Measurements from ENCODE around the gene DUSP7.
A peak's percentile ranks its signal among the peaks of the same experiment; 100 is the strongest.

Gene DUSP7

GRCh38 chr3:52085681-52086282 lies 29.4 kb upstream of the DUSP7 start:
- DNase-seq: no peak

GRCh38 chr3:52084954-52085680 lies 28.7 kb upstream of the DUSP7 start:
- no peak for DNase-seq

GRCh38 chr3:52084216-52084945 lies 28.0 kb upstream of the DUSP7 start:
- DNase-seq: no peak

GRCh38 chr3:52083556-52084087 lies 27.3 kb upstream of the DUSP7 start:
- no peak for DNase-seq

- DNase-seq: no peak
These were observed 26.6 kb upstream of the DUSP7 start for GRCh38 chr3:52082951-52083350.

GRCh38 chr3:52080830-52081719 lies 24.7 kb upstream of the DUSP7 start:
- DNase-seq: no peak

GRCh38 chr3:52079958-52080357 lies 23.6 kb upstream of the DUSP7 start:
- no peak for DNase-seq

GRCh38 chr3:52078781-52079560 lies 22.6 kb upstream of the DUSP7 start:
- no peak for DNase-seq

GRCh38 chr3:52077925-52078324 lies 21.6 kb upstream of the DUSP7 start:
- peak; percentile 6 for DNase-seq

- no peak for DNase-seq
These were observed 20.8 kb upstream of the DUSP7 start for GRCh38 chr3:52076896-52077780.

GRCh38 chr3:52073490-52073889 lies 17.1 kb upstream of the DUSP7 start:
- DNase-seq: no peak

- DNase-seq: no peak
These were observed 16.1 kb upstream of the DUSP7 start for GRCh38 chr3:52072471-52072870.

- DNase-seq: no peak
These were observed 15.6 kb upstream of the DUSP7 start for GRCh38 chr3:52072020-52072419.

- no peak for DNase-seq
These were observed 14.6 kb upstream of the DUSP7 start for GRCh38 chr3:52070724-52071621.

GRCh38 chr3:52069855-52070254 lies 13.5 kb upstream of the DUSP7 start:
- DNase-seq: no peak

GRCh38 chr3:52069135-52069534 lies 12.8 kb upstream of the DUSP7 start:
- no peak for DNase-seq

GRCh38 chr3:52068730-52069129 lies 12.4 kb upstream of the DUSP7 start:
- DNase-seq: no peak

- DNase-seq: no peak
These were observed 11.7 kb upstream of the DUSP7 start for GRCh38 chr3:52068055-52068571.

- no peak for DNase-seq
These were observed 11.2 kb upstream of the DUSP7 start for GRCh38 chr3:52067526-52067925.

- no peak for DNase-seq
These were observed 10.7 kb upstream of the DUSP7 start for GRCh38 chr3:52067046-52067445.

Data from DMS79 treated with DMSO at 0.1 percent for 48 hours (cell line).